Body of pancreas (tissue), 4 donors: ENCODE data around the gene SLC25A52. TPM values are rescaled to one million over a fixed set of nuclear protein-coding genes. Genes with fewer than 3 reads are reported as not detected.
"Not testable (repeated sequence)": the region's sequence is repeated elsewhere in the genome, so short reads cannot be mapped to it uniquely, and the experiment has no call there.

ENCODE experiments used
- ATAC-seq: fragments of 150-250 bp; one replicate; pipeline ENCODE4 v1.9.1; 2016
- DNase-seq, 4 donors: peaks; one replicate each; pipeline ENCODE4 v3.0.0-alpha.2; 2019
- H3K27ac ChIP-seq, 4 donors: fragments of 200-600 bp; sonication (generic); 1 replicate in 3 of 4; 2 replicates in 1 of 4; pipeline versions ENCODE4 v1.5.1 to v1.6.1; 2016 to 2019; ENCODE audit warnings: mild to moderate bottlenecking in 1 of 4, mixed read lengths in 1 of 4, moderate library complexity in 1 of 4
- H3K27me3 ChIP-seq, 2 donors: fragments of 200-600 bp; sonication (generic); one replicate each; pipeline ENCODE4 v1.6.0; 2016; ENCODE audit warnings: mild to moderate bottlenecking in 1 of 2
- H3K36me3 ChIP-seq, 2 donors: fragments of 200-600 bp; sonication (generic); replicated peaks in 1 of 2; 2 replicates each; pipeline ENCODE4 v1.5.1; 2016; ENCODE audit warnings: low read depth in 2 of 2; ENCODE audit not compliant: insufficient read depth in 1 of 2
- H3K4me1 ChIP-seq: fragments of 200-600 bp; sonication (generic); one replicate; pipeline ENCODE4 v1.6.0; 2016
- H3K4me3 ChIP-seq, 2 donors: fragments of 200-600 bp; sonication (generic); 1 replicate in 1 of 2; 2 replicates in 1 of 2; pipeline ENCODE4 v1.5.1; 2016 to 2019
- H3K9me3 ChIP-seq, 3 donors: fragments of 200-600 bp; sonication (generic); 1 replicate in 2 of 3; 2 replicates in 1 of 3; pipeline ENCODE4 v1.5.1; 2016
- CTCF ChIP-seq, 7 experiments: fragments of 450-650 bp in 4 of 7; fragments of 200-600 bp in 3 of 7; sonication (generic) in 3 of 7; IDR thresholded peaks; one replicate each; pipeline ENCODE4 v1.5.1; 2016 to 2019; ENCODE audit warnings: antibody characterized with exemption in 7 of 7
- POLR2A ChIP-seq, 3 donors: fragments of 450-650 bp; IDR thresholded peaks; one replicate each; pipeline ENCODE4 v1.6.1; 2016; ENCODE audit warnings: antibody characterized with exemption in 3 of 3, mild to moderate bottlenecking in 2 of 3
- WGBS, 2 donors: methylation state at CpG; one replicate each; pipeline ENCODE4 v1.1.5; 2017; 5-methylcytosine and 5-hydroxymethylcytosine counted together
- intact Hi-C: fragments of 100-400 bp; cut with DNase I; formaldehyde crosslinking; loops from one replicate; pipeline ENCODE4 v1.15.1; 2023
- total RNA-seq, 2 donors: library from RNA; depleted of rRNA; stranded (reverse); fragments of >200 nt; gene quantifications; one replicate each; pipeline ENCODE4 v1.1.0, GENCODE V29; 2016

SLC25A52 gene
- not detected for total RNA-seq

GRCh38 chr18:31760695-31761094, at the start of gene SLC25A52:
SLC25A52 (minus strand) TSS chr18:31760880; CDS start chr18:31760661, 219 bp downstream.
- intact Hi-C loops, result no loop called here
- no peak within 1 kb of the TSS for H3K4me3 ChIP-seq
- H3K36me3 ChIP-seq, result no peaks in the 10 kb centered on the region
- DNase-seq (no peak), ATAC-seq (no peak)
- no peaks in the 10 kb centered on the region for H3K9me3 ChIP-seq
- 66 to 79% methylated on average over 21 of the region's 21 CpGs for WGBS, 2 donors
- TF ChIP-seq CTCF (IDR thresholded peaks at IDR 0.05), result no peak
- TF ChIP-seq POLR2A (IDR thresholded peaks at IDR 0.05), result no peak
- no peaks in the 10 kb centered on the region for H3K27me3 ChIP-seq
- H3K4me1 ChIP-seq, result no peaks in the 10 kb centered on the region
- no peak within 1 kb of the TSS for H3K27ac ChIP-seq

- H3K27me3 ChIP-seq, H3K9me3 ChIP-seq, H3K27ac ChIP-seq, H3K4me1 ChIP-seq, DNase-seq, H3K4me3 ChIP-seq, H3K36me3 ChIP-seq, ATAC-seq, intact Hi-C loops: not testable (repeated sequence)
- WGBS, 2 donors, result 42 to 47% methylated on average over 4 of the region's 4 CpGs
Measured at GRCh38 chr18:31809049-31809448, 48.4 kb upstream of the SLC25A52 start.

GRCh38 chr18:31801078-31801477, 40.4 kb upstream of the SLC25A52 start:
- 59 to 65% methylated on average over 2 of the region's 2 CpGs for whole genome bisulfite sequencing, 2 donors
- no peaks in the 10 kb centered on the region for H3K9me3 ChIP-seq
- DNase-seq (no peak), ATAC-seq (no peak)
- no peak overlapping the region for H3K27ac ChIP-seq
- no peaks in the 10 kb centered on the region for H3K36me3 ChIP-seq
- no peak overlapping the region for H3K4me3 ChIP-seq
- TF ChIP-seq POLR2A (IDR thresholded peaks at IDR 0.05), result no peak
- TF ChIP-seq CTCF (IDR thresholded peaks at IDR 0.05), result no peak
- no peaks in the 10 kb centered on the region for H3K27me3 ChIP-seq
- no peaks in the 10 kb centered on the region for H3K4me1 ChIP-seq
- intact Hi-C loops, result no loop called here

- DNase-seq, H3K4me3 ChIP-seq, intact Hi-C loops, H3K36me3 ChIP-seq, H3K27me3 ChIP-seq, H3K27ac ChIP-seq, ATAC-seq, H3K9me3 ChIP-seq, H3K4me1 ChIP-seq: not testable (repeated sequence)
- 70 to 89% methylated on average over 3 to 5 of the region's 5 CpGs for WGBS, 2 donors
Measured at GRCh38 chr18:31799257-31799656, 38.6 kb upstream of the SLC25A52 start.

GRCh38 chr18:31798399-31798798, 37.7 kb upstream of the SLC25A52 start:
- WGBS, 2 donors, result 38 to 62% methylated on average over 2 of the region's 2 CpGs
- no peaks in the 10 kb centered on the region for H3K9me3 ChIP-seq
- no peak overlapping the region for H3K4me3 ChIP-seq
- intact Hi-C loops, result no loop called here
- no peak overlapping the region for H3K27ac ChIP-seq
- H3K27me3 ChIP-seq, result no peaks in the 10 kb centered on the region
- no peak for ATAC-seq
- H3K4me1 ChIP-seq, result no peaks in the 10 kb centered on the region
- H3K36me3 ChIP-seq, result no peaks in the 10 kb centered on the region
- TF ChIP-seq CTCF (IDR thresholded peaks at IDR 0.05), result no peak
- no peak for TF ChIP-seq POLR2A (IDR thresholded peaks at IDR 0.05)
- no peak for DNase-seq

GRCh38 chr18:31795747-31796146, 35.1 kb upstream of the SLC25A52 start:
- no peak overlapping the region for H3K27ac ChIP-seq
- H3K27me3 ChIP-seq, result no peaks in the 10 kb centered on the region
- no peak for ATAC-seq
- intact Hi-C loops, result no loop called here
- H3K9me3 ChIP-seq, result no peaks in the 10 kb centered on the region
- WGBS, 2 donors, result 73 to 84% methylated on average over 2 of the region's 2 CpGs
- no peak for DNase-seq
- no peak overlapping the region for H3K4me3 ChIP-seq
- TF ChIP-seq POLR2A (IDR thresholded peaks at IDR 0.05), result no peak
- TF ChIP-seq CTCF (IDR thresholded peaks at IDR 0.05), result no peak
- no peaks in the 10 kb centered on the region for H3K36me3 ChIP-seq
- H3K4me1 ChIP-seq, result no peaks in the 10 kb centered on the region
